GM21528 (cell line): ENCODE measurements around the gene WNT5A.

Source experiments
- ATAC-seq: cut with Tn5 transposase; IDR thresholded peaks from one replicate; pipeline ENCODE4 v1.9.1; 2021; ENCODE audit warnings: mild to moderate bottlenecking, moderate library complexity; ENCODE audit not compliant: unreplicated experiment, low FRiP score

The WNT5A gene

DNA sequence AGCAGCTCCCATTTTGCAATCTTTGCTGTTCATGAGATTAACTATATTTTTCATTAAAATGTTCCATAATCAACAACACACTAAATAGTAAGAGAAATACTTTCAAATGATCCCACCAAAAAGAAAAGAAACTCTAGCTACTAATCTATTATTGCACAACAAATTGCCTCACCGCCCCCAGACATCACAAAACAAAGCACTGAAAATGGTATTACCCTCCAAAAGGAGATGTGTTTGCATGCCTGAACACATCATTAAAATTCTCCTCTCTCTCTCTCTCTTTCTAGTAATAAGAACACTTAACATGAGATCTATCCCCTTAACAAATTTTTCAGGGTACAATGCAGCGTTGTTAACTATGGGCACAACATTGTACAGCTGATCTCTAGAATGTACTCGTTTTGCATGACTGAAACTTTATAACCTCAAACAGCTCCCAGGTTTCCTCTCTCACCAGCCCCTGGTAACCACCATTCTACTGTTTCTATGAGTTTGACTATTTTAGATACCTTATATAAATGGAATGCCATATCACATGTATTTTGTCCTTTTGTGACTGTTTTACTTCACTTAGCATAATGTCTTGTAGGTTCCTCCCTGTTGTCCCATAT is 33.1 kb downstream of the WNT5A start:
- no peak for ATAC-seq

DNA sequence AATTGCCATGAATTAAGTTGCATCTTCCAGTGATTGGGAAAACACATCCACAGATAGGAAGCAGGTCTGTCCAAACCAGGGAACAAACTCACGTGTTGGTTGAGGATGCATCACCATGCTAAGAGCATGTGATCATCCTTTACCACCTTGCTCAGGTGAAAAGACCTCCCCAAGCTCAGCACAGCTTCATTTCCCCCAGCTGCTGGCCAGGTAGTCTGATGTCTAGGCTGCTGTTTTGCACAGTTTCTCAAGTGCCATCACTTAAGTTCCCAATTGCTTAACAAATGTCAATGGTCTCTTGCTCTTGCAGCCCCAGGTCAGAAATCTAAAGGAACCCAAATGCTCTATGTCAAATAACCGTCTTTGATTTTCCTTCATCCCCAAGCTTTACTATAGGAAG is 34.2 kb downstream of the WNT5A start:
- no peak for ATAC-seq

GRCh38 chr3:55449527-55449926 is 37.6 kb downstream of the WNT5A start:
- no peak for ATAC-seq

DNA sequence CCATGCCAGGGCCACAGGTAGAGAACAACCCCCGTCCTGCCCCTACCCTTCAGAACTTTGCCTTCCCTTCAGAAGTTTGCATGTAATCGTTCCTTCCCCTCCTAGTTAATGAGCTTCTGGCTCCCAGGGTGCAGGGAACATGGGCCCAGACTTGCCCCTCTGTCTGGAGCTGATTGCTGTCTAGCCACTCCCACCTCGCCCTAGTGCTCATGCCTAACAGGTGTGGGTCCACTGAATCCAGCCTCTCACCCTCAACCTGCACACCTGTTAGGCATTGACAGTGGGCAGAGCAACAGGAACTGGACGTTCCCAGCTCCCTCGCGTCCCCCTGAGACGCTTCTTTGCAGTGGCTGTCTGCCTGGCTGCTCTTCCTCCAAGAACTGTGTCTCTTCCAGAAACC is 40.3 kb downstream of the WNT5A start:
- ATAC-seq, result no peak

- no peak for ATAC-seq
These were observed 41.6 kb downstream of the WNT5A start for GRCh38 chr3:55445551-55445950.

DNA sequence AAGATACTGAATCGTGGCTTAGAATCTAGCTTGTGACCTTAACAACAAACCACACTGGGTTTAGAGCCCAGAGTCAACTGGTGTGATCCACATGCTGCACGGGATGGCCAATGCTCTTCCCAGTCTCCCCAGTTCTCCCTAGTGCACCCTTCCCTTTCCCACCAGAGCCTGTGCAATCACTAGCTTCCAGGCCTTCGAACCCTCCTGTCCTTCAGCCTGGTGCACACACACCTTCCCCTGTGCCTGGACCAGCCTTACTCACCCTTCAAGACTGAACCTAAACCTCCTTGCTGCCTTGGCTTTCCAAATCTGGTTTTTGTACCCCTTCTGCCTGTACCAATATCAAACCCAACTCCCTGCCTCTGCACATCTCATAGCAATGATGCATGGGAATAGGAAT is 43.8 kb downstream of the WNT5A start:
- no peak for ATAC-seq

DNA sequence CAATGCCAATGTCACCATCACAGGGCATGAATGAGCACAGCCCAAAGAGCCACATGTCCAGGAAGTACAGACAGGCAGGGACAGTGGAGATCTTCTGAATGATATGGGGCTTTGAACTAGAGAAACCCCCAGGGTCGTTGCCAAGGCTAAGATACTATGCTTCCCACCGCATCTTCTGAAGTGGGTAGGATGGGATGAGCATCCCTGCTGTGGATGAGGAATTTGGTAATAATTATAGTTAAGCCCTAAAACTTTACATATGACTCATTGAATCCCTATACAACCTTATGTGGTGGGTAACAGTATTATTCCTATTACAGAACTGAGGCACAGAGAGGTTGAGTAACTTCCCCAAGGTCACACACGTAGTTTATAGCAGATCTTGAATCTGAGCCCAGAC is 44.2 kb downstream of the WNT5A start:
- no peak for ATAC-seq

- no peak for ATAC-seq
These were observed 45.6 kb downstream of the WNT5A start for GRCh38 chr3:55441499-55441898.

GRCh38 chr3:55440104-55440708 is 46.9 kb downstream of the WNT5A start:
- ATAC-seq, result no peak

DNA sequence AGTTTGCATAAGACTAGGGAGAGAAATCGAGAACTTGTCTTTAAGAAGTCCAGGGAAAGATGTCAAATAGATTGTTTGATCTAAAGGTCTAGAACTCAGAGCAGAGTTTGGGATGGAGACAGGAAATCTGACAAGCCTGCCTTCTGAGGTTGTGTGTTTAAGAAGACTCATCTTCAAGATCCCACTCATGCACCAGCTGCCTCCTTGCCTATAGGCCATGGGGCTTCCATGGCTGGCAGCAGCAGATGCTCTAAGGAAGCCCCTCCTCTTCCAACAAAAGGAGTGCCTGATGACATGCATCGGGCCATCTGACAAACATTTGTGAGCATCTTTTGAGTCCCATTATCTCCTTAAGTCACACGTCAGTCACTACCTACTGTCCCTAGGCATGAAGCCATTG is 47.4 kb downstream of the WNT5A start:
- no peak for ATAC-seq

DNA sequence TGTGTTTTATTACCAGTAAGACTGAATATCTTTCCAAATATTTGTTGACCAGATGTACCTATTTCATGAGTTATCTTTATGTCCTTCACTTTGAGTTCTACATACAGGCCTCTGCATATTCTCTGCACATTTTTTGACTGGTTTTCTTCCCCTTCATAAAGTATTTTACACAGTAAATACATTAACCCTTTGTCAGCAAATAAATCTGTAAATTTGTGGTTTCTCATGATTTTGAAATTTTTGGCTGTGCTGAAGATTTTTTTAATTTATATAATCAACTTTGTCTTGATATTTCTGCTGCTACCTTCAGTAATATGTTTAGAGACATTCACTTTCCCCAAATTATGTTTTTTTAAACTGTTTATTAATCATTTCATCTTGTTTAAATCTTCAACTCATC is 50.5 kb downstream of the WNT5A start:
- no peak for ATAC-seq

- ATAC-seq, result no peak
These were observed 51.6 kb downstream of the WNT5A start for GRCh38 chr3:55435491-55435890.

GRCh38 chr3:55434789-55435188 is 52.3 kb downstream of the WNT5A start:
- no peak for ATAC-seq

DNA sequence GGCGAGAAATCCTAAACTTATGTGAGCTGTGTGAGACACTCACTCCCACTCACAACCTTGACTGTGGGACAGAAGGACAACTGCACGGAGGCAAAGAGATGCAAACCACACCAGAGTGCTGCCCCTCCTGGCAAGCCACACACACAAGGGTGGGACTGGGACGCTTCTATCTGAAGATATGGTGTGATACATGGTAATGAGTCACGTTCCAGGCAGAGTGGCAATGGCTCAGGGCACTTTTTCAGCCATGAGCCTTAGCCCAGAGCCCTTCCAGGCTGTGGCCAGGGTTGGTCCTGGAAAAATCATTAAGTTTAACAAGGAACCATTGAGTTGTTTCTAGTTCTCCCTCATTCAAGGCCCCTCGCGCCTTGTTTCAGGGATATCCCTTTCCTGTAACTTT is 56.1 kb downstream of the WNT5A start:
- ATAC-seq, result no peak

DNA sequence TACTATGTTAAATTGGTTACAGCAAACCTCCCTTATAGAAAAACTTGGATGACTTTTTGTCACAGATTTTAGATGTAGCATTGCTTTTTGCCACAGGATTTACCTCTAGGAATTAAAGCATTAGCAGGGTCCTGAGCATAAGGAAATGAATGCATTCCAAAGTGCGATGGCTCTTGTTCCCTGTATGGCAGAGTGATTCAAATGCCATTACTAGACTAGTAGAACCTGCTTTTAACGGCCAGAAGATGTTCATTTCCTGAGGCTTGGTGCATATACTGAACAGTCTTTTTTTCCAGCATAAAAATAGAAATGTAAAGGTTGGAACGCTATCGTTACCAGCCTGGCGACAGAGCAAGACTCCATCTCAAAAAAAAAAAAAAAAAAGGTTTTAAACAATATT is 59.4 kb downstream of the WNT5A start:
- no peak for ATAC-seq

- ATAC-seq, result no peak
These were observed 60.6 kb downstream of the WNT5A start for GRCh38 chr3:55426486-55426885.

DNA sequence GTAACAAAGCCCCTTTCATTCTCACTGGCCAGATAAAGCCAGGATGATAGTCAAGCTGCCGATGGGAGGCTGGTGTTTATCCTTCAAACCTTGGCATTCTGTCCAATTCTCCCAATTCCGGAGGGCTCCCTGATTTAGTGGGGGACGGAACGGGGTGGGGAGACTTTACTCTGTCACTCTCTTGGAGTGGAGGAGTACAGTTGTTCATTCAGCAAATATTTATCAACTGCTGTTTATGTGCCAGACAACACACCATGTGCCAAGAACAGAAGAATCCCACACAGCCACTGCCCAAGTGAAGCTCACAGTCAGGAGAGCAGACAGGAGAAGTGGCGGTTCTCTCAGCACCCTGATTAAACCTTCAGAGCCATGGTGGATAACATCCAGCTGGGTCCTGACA is 63.3 kb downstream of the WNT5A start:
- ATAC-seq, result no peak

- ATAC-seq, result no peak
These were observed 69.9 kb downstream of the WNT5A start for GRCh38 chr3:55417211-55417610.

DNA sequence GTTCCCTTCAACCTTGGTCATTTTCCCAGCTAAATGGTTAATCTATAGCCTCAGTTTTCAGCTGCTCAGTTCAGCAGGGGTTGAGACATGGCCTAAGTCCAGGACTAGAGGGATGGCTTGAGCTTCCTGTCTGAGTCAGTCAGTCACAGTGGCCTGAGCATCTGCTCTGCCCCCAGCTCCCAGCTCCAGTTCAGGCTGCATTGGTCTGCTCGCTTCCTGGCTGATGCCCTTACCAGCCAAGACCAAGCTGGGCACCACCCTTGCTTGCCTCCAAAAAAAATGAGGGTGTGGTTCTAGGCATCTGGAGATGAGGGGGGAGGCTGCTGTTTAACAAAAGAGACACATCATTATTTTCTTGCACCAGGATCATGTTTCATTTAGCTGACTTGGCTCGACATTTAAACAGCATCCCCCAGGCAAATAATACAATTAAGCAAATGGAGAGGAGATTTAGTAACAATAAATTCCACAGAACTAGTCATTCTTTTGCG is 70.7 kb downstream of the WNT5A start:
- ATAC-seq, result no peak
